Measurements from ENCODE around the gene NYAP1.
"Not testable (repeated sequence)": the region's sequence is repeated elsewhere in the genome, so short reads cannot be mapped to it uniquely, and the experiment has no call there.

NYAP1 gene

DNA sequence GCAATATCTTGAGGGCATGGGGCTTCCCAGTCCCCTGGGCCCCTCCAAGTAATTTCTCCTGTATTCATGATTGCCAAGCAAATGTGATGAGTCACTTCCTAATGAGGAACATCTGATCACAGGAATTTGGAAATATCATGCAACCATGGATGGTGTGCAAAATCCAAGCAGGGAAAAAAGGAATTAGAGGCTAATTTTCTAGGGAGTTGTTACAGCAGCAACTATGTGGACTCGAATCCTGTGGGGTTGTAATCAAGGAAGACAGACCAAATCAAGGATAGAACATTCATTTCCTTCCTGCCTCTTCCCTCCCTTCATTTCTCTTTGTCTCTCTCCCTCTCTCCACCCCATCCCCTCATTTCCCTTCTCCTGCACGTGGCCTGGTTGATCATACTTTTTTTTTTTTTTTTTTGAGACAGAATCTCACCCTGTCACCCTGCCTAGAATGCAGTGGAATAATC lies 31.4 kb downstream of the NYAP1 start:
- peak; percentile 50 for DNase-seq

DNA sequence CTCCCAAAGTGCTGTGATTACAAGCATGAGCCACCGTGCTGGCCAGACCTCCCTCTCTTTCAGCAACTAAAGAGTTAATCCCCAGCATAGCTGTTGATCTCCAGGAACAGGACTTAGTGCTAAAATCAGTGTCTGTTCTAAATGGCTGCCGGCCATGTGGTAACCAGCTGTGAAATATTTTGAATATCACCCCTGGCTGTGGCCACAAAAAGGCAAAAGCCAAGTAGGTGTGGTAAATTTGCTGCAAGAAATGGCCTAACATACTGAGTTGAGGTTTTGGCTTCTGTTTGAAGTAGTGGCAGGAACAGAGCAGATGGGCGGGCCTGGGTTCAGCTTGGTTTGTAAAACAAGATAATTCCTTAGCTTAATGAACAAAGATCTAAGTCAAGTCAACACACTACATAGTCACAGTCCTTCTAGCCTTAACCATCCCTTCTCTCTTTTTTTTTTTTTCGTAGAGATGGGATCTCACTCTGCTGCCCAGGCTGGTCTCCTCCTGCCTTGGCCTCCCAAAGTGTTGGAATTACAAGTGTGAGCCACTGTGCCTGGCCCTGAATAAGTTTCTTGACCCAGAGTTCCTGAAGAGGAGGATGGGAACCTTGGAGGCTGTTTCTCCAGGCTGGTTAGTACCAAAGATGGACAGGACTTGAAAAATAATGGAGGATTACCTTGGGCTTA lies 32.5 kb downstream of the NYAP1 start:
- DNase-seq, result no peak

DNA sequence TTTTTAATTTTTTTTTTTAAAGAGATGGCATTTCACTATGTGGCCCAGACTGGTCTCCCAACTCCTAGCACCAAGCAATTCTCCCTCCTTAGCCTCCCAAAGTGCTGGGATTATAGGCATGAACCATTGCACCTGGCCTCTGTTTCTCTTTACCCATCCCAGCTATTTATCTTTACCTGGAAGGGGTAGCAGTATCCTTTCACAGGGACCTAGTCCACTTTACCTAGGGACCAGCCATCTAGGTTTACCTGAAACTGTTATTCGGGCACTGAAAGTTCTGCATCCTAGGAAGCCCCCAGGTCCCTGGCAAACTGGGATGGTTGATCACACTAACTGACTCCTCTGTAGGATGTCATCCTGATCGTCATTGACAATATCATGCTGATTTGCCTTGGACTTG lies 33.6 kb downstream of the NYAP1 start:
- no peak for DNase-seq

DNA sequence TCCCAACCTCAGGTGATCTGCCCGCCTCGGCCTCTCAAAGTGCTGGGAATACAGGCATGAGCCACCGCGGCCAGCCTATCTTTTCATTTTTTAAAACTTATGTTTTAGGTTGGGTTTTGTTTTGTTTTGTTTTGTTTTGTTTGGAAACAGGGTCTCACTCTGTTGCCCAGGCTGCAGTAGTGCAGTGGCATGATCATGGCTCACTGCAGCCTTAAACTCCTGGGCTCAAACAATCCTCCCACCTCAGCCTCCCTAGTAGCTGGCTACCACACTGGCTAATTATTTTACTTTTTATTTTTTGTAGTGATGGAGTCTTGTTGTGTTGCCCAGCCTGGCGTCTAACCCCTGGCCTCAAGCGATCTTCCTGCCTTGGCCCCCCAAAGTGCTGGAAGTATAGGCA lies 35.9 kb downstream of the NYAP1 start:
- no peak for DNase-seq

DNA sequence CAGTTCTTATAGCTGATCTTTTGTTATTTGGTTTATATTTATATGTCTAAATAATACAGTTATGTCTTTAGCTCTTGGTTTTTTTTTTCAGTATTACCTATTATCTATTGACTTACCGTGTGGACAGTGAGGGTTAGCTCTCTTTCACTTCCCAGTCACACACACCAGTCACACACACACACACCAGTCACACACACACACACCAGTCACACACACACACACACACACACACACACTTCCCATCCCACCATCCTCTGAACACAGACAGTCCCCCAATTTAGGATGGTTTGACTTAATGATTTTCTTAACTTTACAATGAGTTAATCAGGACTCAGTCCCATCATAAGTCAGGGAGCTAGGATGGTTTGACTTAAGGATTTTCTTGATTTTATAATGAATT lies 36.4 kb downstream of the NYAP1 start:
- DNase-seq, result no peak

DNA sequence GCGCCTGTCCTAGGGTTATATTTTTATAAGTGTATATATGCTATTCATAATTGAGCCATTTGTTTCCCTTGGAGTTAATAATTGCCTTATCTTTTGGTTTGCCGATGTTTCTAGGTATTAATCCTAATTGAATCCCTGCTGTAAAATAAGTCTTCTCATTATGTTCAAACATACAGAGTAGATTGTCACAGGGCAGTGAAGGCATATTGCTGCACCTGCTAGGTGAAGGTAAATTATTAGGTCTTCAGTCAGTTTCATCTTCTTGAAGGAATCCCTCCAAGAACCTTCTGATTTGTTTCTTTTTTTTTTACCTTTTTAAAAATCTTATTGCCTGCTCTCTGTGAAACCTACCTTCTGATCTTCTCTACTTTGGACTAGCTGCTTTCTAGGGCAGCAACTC lies 37.3 kb downstream of the NYAP1 start:
- no peak for DNase-seq

DNA sequence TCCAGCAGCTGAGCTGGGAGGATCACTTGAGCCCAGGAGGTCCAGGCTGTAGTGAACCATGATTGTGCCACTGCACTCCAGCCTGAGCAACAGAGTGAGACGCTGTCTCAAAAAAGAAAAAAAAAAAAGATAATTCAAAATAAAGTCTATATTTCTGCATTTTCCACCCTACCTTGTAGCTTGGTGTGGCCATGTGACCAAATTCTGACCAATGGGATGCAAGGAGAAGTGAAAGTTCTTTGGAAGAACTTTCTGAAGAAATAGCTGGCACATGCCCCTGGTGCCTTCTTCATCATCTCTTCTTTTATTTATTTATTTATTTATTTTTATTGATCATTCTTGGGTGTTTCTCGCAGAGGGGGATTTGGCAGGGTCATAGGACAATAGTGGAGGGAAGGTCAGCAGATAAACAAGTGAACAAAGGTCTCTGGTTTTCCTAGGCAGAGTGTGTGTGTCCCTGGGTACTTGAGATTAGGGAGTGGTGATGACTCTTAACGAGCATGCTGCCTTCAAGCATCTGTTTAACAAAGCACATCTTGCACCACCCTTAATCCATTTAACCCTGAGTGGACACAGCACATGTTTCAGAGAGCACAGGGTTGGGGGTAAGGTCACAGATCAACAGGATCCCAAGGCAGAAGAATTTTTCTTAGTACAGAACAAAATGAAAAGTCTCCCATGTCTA lies 38.3 kb downstream of the NYAP1 start:
- peak; percentile 72 for DNase-seq

DNA sequence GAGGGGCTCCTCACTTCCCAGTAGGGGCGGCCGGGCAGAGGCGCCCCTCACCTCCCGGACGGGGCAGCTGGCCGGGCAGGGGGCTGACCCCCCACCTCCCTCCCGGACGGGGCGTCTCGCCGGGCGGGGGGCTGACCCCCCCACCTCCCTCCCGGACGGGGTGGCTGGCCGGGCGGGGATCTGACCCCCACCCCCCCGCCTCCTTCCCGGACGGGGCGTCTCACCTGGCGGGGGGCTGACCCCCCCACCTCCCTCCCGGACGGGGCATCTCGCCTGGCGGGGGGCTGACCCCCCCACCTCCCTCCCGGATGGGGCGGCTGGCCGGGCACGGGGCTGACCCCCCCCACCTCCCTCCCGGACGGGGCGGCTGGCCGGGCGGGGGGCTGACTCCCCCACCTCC lies 39.5 kb downstream of the NYAP1 start:
- DNase-seq, result not testable (repeated sequence)

DNA sequence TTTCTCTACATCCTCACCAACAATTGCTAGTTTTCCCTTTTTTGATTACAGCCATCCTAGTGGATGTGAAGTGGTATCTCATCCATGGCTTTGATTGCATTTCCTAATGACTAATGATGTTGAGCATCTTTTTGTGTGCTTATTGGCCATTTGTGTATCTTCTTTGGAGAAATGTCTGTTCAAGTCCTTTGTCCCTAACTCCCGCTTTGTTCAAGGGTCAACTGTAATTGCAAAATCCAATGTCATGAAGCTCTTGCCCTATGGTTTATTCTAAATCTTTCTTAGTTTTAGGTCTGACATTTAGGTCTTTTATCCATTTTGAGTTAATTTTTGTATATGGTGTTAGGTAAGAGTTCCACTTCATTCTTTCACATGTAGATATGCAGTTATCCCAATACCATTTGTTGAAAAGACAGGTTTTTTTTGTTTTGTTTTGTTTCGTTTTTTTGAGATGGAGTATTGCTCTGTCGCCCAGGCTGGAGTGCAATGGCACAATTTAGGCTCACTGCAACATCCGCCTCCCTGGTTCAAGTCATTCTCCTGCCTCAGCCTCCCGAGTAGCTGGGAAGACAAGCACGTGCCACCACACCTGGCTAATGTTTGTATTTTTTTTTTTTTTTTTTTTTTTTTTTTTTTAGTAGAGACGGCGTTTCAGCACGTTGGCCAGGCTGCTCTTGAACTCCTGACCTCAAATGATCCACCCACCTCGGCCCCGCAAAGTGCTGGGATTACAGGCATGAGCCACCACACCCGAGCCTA lies 44.6 kb downstream of the NYAP1 start:
- DNase-seq, result not testable (repeated sequence)

DNA sequence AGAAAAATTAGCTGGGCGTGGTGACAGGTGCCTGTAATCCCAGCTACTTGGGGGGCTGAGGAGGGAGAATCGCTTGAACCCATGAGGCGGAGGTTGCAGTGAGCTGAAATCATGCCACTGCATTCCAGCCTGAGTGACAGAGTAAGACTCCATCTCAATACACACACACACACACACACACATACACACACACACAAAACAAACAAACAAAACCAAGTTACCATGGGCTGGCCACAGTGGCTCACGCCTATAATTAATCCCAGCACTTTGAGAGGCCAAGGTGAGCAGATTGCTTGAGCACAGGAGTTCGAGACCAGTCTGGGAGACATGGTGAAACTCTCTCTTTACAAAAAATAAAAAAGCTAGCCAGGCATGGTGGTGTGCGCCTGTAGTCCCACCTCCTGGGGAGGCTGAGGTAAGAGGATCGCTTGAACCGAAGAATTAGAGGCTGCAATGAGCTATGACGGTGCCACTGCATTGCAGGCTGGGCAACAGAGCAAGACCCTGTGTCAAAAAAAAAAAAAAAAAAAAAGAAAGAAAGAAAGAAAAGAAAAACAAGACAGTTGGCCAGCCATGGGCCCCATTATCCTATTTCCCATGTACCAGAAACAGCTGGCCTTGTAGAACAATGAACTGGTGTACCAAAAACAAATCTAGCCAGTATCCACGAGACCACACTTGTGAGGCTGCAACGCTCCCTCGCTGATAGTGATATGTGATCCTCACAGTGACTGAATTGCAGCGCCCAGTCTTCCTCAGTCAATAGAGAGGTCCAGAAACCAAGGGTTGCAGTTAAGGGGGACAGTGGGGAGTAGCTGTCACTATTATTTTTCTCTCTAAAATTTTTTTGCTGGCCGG lies 48.7 kb downstream of the NYAP1 start:
- DNase-seq, result no peak

DNA sequence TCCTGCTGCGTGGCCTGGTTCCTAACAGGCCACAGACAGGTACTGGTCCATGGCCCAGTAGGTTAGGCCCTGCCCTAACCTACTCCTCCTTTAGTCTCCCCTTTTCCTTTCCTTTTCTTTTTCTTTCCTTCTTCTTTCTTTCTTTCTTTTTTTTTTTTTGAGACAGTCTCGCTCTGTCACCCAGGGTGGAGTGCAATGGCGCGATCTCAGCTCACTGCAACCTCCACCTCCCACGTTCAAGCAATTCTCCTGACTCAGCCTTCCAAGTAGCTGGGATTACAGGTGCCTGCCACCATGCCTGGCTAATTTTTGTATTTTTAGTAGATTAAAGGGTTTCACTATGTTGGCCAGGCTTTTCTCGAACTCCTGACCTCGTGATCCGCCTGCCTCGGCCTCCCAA lies 52.3 kb downstream of the NYAP1 start:
- DNase-seq, result not testable (repeated sequence)

DNA sequence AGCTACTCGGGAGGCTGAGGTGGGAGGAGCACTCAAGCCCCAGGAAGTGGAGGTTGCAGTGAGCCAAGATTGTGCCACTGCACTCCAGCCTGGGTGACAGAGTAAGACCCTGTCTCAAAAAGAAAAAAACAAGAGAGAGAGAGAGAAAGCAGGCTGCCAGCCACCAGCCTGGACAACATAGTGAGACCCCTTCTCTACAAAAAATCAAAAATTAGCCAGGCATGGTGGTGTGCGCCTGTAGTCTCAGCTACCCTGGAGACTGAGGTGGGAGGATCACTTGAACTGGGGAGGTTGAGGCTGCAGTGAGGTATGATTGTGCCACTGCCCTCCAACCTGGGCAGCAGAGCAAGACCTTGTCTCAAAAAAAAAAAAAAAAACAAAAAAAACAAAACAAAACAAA lies 53.0 kb downstream of the NYAP1 start:
- DNase-seq, result not testable (repeated sequence)

DNA sequence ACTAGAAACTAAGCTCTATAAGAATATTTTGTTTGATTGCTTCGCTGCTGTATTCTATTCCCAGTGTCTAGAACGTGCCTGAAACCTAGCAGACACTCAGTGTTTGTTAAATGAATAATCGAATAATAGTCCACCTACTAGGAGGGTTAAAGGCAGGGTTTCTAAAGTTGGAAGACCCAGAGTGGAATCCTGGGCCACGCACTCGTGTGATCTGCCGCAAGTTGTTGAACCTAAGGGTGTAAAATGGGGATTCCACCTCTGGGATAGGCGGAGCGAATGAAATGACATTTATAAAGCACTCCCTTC lies 54.6 kb downstream of the NYAP1 start:
- no peak for DNase-seq

DNA sequence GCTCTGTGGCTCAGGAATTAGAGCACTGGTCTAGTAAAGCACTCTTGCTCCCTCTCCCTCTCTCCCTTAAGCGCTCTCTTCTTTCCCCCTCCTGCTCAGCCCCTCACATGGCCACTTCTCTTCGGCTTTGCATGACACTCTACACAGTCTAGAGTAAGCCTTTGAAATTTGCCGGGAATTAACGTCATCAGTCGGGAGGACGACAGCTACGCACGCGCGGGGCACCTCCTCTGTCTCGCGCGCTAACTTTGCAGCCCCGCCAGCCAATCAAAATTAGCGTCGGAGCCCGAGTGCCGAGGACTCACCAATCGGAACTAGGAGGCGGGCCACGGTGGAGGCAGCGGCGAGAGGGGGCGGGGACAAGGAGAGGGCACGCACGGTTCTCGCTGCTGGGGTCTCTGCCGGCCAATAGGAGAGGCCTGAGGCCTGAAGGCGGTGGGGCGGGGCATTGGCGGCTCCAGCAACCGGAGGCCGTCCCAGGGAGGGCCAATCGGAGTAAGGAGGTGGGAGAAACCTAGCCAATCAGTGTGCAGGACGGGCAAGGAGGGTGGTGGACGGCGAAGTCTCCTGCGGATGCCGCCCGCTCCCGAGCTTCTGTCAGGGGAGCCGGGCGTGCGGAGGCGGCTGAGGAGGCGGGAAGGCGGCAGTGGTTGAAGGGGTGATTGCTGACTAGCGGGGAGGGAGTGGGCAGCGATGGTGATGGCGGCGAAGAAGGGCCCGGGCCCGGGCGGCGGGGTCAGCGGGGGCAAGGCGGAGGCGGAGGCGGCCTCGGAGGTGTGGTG lies 55.1 kb downstream of the NYAP1 start, which contains the start of gene AGFG2:
TSS of gene AGFG2 (plus strand) at position 550 of the 782 bp plus-strand sequence. CDS start at position 694, 144 bp downstream.
- DNase-seq, result peak; percentile 100

DNA sequence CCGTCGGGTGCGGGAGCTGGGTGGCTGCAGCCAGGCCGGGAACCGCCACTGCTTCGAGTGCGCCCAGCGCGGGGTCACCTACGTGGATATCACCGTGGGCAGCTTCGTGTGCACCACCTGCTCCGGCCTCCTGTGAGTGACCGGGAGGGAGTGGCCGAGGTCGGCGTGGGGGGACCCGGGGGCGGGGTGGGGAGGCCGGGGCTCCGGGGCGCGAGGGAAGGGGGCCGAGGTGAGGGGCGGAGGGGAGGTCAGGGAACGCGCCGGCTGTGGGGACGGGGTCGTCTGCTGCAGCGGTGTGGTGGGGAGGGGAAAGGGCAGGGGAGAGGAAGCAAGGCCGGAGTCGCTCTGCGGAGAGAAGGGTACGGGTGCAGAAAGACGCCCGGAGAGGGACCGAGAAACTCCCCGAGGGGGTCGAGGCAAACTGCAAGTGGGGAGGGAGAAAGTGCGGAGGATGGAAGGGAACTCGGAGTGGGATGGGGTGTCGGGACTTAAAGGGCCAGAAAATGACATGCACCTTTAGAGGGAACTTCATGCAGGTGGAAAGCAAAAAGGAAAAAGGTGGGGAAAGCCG lies 55.8 kb downstream of the NYAP1 start:
- no peak for DNase-seq

DNA sequence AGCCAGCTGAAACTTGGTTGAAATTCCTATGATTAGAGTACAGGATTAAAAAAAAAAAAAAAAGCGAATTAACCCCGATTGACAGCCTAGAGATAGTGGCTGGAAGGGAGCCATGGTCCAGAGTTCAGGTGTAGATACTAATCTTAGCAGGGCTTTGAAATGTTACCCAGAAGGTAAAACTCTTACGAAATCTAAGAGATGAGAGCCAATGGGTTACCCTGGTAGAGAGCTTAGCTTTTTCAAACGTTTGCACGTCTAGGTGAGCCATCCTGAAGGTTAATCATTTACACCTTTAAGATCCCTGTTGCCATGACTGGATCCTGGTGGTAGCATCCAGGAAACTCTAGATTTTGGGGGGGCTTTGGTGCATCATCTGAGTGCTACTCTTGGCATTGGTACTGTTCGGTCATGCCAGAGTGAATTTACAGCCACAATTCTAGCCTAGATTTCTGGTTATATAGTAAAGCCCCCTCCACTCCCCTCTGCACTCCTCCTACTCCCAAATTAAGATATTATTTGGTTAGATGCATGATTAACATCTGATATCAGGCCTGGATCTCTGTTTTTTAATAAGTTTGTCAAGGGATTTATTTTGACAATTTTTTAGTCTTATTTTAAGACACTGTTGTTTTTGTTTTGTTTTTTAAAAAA lies 56.5 kb downstream of the NYAP1 start:
- no peak for DNase-seq

DNA sequence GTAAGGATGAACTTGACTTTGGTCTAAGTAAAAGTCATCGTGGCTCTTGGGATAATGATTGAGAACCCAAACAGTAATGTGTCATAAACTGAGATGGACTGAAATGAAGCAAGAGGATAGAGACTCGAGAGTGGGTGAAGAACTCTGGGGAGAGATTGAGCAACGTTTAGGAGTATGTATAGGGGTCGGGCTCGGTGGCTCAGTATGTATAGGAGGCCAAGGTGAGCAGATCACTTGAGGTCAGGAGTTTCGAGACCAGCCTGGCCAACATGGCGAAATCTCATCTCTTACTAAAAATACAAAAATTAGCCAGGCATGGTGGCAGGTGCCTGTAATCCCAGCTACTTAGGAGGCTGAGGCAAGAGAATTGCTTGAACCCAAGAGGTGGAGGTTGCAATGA lies 57.6 kb downstream of the NYAP1 start:
- peak; percentile 36 for DNase-seq

DNA sequence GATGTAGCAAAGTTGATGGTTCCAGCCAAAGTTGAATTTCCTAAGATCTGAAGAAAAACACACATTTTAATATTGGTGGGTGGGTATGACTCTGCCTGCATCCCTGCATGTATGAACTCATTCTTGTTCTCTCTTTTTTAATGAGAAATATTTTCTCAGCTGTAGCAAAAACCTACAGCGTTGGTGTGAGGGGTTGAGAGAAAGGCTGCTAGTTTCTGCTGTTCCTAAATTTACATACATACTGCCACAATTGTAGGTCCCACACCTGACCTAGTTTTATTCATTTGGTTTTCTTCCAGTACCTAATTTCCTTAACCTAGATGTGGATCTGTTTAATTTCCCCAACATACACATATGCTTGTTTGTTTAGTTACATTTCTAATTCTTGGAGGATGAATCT lies 59.9 kb downstream of the NYAP1 start:
- no peak for DNase-seq

DNA sequence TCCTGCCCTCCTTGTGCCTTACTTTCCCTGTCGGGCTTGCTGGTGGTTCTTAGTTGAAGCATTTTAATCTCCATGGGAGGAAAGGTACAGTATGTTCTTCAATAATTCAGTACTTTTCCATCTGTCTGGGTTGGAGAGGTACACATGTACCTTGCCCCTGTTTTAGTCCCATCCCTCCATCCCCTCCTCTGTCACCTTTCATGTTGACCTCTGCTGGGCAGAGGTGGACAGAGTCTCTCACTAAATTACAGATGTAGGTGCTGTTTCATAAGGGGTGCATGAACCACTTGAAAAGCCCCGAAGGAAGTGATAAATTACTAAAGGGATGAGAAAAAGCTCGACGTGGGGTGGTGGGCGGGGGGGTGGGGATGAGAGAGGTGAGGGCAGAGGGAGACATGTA lies 60.7 kb downstream of the NYAP1 start:
- no peak for DNase-seq

All from inflammatory macrophage treated with lipopolysaccharide for 4 hours (primary cell).